K562 (cell line): ENCODE measurements around the gene PTPN18. TPM values are rescaled to one million over a fixed set of nuclear protein-coding genes. Genes with fewer than 3 reads are reported as not detected.

Source experiments
- EGR1 ChIP-seq: fragments of 450-650 bp; conservative IDR thresholded peaks from 2 replicates; pipeline ENCODE4 v1.6.1; 2017; ENCODE audit warnings: mild to moderate bottlenecking
- HINFP ChIP-seq: fragments of 450-650 bp; conservative IDR thresholded peaks from 2 replicates; pipeline ENCODE4 v1.6.1; 2016; ENCODE audit warnings: missing genetic modification characterization, low read depth, mild to moderate bottlenecking, control low read depth, missing compliant biosample characterization
- HMGN3 ChIP-seq: IDR thresholded peaks from 2 replicates; pipeline ENCODE4 v1.6.1; 2011; ENCODE audit warnings: borderline replicate concordance, low read depth, mild to moderate bottlenecking, mixed read lengths, low read length; ENCODE audit not compliant: insufficient read length; ENCODE audit errors: extremely low read depth
- HNRNPUL1 ChIP-seq: fragments of 200-400 bp; formaldehyde crosslinking; IDR thresholded peaks from 2 replicates; pipeline ENCODE4 v1.6.1; 2017; ENCODE audit warnings: low read length
- MAFG ChIP-seq: fragments of 450-650 bp; conservative IDR thresholded peaks from 2 replicates; pipeline ENCODE4 v1.6.1; 2016; ENCODE audit warnings: missing genetic modification characterization, missing compliant biosample characterization
- MNT ChIP-seq, 2 experiments: fragments of 450-650 bp; conservative IDR thresholded peaks; 2 replicates each; pipeline ENCODE4 v1.6.1; 2017; ENCODE audit warnings: mild to moderate bottlenecking in 2 of 2, moderate library complexity in 2 of 2
- PYGO2 ChIP-seq: fragments of 450-650 bp; IDR thresholded peaks from 2 replicates; pipeline ENCODE4 v1.6.1; 2016; ENCODE audit warnings: mild to moderate bottlenecking, missing genetic modification characterization, moderate library complexity, missing compliant biosample characterization
- RBM34 ChIP-seq: fragments of 200-400 bp; formaldehyde crosslinking; IDR thresholded peaks from 2 replicates; pipeline ENCODE4 v1.6.1; 2018; ENCODE audit warnings: low read length, borderline replicate concordance; ENCODE audit not compliant: insufficient read depth
- SLC30A9 ChIP-seq: fragments of 250-450 bp; sonication (Bioruptor Pico); IDR thresholded peaks from 2 replicates; pipeline ENCODE4 v1.8.0; 2022; ENCODE audit warnings: mild to moderate bottlenecking, moderate library complexity
- SMARCC2 ChIP-seq: fragments of 450-650 bp; IDR thresholded peaks from 2 replicates; pipeline ENCODE4 v1.6.1; 2017; ENCODE audit warnings: antibody characterized with exemption, moderate library complexity, mild to moderate bottlenecking, low read depth
- SUPT5H ChIP-seq: fragments of 450-650 bp; IDR thresholded peaks from 2 replicates; pipeline ENCODE4 v1.6.1; 2016
- TOE1 ChIP-seq, 2 experiments: fragments of 450-650 bp in 1 of 2; sonication (generic) in 1 of 2; formaldehyde crosslinking in 1 of 2; IDR thresholded peaks; 2 replicates each; pipeline versions ENCODE4 v1.7.1 to v1.8.0; 2016 to 2022; ENCODE audit warnings: borderline replicate concordance in 2 of 2, mild to moderate bottlenecking in 2 of 2, antibody characterized with exemption in 1 of 2, inconsistent platforms in 1 of 2, low read depth in 1 of 2, missing genetic modification reagents in 1 of 2, moderate library complexity in 1 of 2
- ZBED1 ChIP-seq: IDR thresholded peaks from 2 replicates; pipeline ENCODE4 v1.6.1; 2014
- ZBTB40 ChIP-seq, 2 experiments: fragments of 450-650 bp in 1 of 2; sonication (generic) in 1 of 2; formaldehyde crosslinking in 1 of 2; IDR thresholded peaks; 2 replicates each; pipeline versions ENCODE4 v1.7.1 to v1.9.0; 2016 to 2022; ENCODE audit warnings: inconsistent platforms in 1 of 2, mild to moderate bottlenecking in 1 of 2, missing genetic modification reagents in 1 of 2
- ZFP1 ChIP-seq: fragments of 450-650 bp; formaldehyde crosslinking; IDR thresholded peaks from 2 replicates; pipeline ENCODE4 v1.4.0; 2020; ENCODE audit warnings: mild to moderate bottlenecking, mixed read lengths
- ZNF561 ChIP-seq: fragments of 450-650 bp; formaldehyde crosslinking; conservative IDR thresholded peaks from 2 replicates; pipeline ENCODE4 v1.4.0; 2020; ENCODE audit warnings: mild to moderate bottlenecking, moderate library complexity
- ZSCAN29 ChIP-seq: fragments of 450-650 bp; IDR thresholded peaks from 2 replicates; pipeline ENCODE4 v1.6.1; 2017
- polyA plus RNA-seq, 8 experiments: library from polyadenylated mRNA; depleted of rRNA in 4 of 8; stranded (reverse) in 5 of 8; unstranded in 3 of 8; fragments of >200 nt; fragmentation: Nextera tagmentation in 2 of 8; fragmentation: Illumina TruSeq in 1 of 8; extraction: Ambion mirVana in 2 of 8; extraction: Trizol in 1 of 8; gene quantifications; 2 replicates each; pipeline versions ENCODE4 v1.2.1 to v1.2.3, GENCODE V29; 2011 to 2014; ENCODE audit warnings: inconsistent platforms in 1 of 8, missing spikeins in 1 of 8
- total RNA-seq, 7 experiments: library from RNA; depleted of rRNA in 6 of 7; stranded (reverse); fragments of >200 nt in 6 of 7; fragmentation: Illumina TruSeq in 2 of 7; extraction: Trizol in 2 of 7; gene quantifications; 2 replicates each; pipeline versions ENCODE4 v1.2.1 to v1.2.3, GENCODE V29; 2011 to 2021; ENCODE audit warnings: low replicate concordance in 1 of 7

PTPN18 gene
- total and polyA plus RNA-seq, 9 of the 15 experiments (the other 6 are each of a cell fraction or from before 2014, with no cell fraction given) = 11.6 to 90.7 (median 49.6) TPM

- TF ChIP-seq RBM34 (no peak), ZNF561 (CRISPR knock-in tag) (no peak), EGR1 (no peak), TOE1 (IDR thresholded peaks at IDR 0.05; ENCODE audit: borderline replicate concordance) (no peak), TOE1 (CRISPR knock-in tag; IDR thresholded peaks at IDR 0.05; ENCODE audit: borderline replicate concordance, low read depth) (no peak), SMARCC2 (no peak), MAFG (tag) (no peak), HNRNPUL1 (no peak), ZFP1 (no peak), PYGO2 (tag) (no peak), ZBTB40 (IDR thresholded peaks at IDR 0.05) (no peak), ZBTB40 (CRISPR knock-in tag; IDR thresholded peaks at IDR 0.05) (no peak), ZSCAN29 (no peak), HINFP (tag) (no peak), SUPT5H (no peak; the same call in 1 of the 2 replicates), HMGN3 (no peak), ZBED1 (no peak), SLC30A9 (no peak), MNT (conservative IDR thresholded peaks at IDR 0.05) (no peak)
Measured at GRCh38 chr2:130342020-130342532, 13.8 kb upstream of the PTPN18 start (continued).
